ENCODE results near the gene SYNM.

SYNM gene

GRCh38 chr15:99085413-99086326 lies 19.2 kb upstream of the SYNM start:
- no peak for DNase-seq (ENCODE audit: low spot score)

DNA sequence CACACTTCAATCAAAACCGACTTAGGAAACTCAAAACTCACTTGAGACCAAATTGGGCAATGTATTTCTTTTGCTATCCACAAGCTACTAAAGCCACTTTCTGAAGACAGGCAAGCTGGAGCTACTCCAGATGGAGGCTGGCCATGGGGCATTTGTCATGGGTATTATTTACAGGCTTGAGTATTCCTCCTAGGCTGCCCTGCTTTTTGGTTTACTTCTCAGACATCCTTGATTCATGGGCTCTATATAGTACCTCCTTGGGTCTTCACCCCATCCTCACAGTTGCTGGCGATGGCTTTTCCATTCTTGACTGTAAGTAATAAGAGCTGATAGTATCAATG lies 18.6 kb upstream of the SYNM start:
- no peak for DNase-seq (ENCODE audit: low spot score)

GRCh38 chr15:99087405-99087943 lies 17.4 kb upstream of the SYNM start:
- no peak for DNase-seq (ENCODE audit: low spot score)

GRCh38 chr15:99090011-99090699 lies 14.7 kb upstream of the SYNM start:
- no peak for DNase-seq (ENCODE audit: low spot score)

DNA sequence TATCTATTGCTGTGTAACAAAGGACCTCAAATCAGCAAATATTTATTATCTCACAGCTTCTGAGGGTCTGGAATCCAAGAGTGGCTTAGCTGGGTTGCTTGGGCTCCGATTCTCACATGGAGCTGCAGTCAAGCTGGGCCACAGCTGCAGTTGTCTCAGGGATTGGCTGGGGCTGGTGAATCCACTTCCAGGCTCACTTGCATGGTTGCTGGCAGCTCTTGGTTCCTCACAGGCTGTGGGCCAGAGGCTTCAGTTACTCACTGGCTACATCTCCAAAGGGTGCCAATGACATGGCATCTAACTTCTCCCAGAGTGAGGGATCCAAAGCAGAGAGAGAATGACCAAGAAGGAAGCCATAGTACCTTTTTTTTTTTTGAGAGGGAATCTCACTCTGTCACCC lies 13.9 kb upstream of the SYNM start:
- no peak for DNase-seq (ENCODE audit: low spot score)

DNA sequence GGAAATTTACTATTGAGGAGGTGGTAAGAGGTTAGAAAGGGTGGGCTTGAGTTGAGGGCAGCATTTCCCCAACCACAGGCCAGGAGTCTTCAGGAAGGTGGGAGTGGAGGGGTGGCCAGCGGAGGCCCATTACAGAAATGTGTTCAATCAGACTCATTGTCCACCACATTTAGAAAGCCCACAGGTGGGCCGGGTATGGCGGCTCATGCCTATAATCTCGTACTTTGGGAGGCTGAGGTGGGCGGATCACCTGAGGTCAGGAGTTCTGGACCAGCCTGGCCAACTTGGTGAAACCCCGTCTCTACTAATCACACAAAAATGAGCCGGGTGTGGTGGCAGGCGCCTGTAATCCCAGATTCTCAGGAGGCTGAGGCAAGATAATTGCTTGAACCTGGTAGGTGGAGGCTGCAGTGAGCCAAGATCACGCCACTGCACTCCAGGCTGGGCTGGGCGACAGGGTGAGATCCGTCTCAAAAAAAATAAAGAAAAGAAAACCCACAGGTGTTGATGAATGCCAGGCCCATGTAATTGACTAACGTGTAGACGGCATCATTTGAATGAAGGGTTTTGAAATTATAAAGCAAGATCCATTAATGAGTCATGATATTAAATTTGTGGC lies 12.2 kb upstream of the SYNM start:
- no peak for DNase-seq (ENCODE audit: low spot score)

- no peak for DNase-seq (ENCODE audit: low spot score)
These were observed 9.3 kb upstream of the SYNM start for GRCh38 chr15:99095626-99096025.

- no peak for DNase-seq (ENCODE audit: low spot score)
These were observed 8.5 kb upstream of the SYNM start for GRCh38 chr15:99096173-99096893.

DNA sequence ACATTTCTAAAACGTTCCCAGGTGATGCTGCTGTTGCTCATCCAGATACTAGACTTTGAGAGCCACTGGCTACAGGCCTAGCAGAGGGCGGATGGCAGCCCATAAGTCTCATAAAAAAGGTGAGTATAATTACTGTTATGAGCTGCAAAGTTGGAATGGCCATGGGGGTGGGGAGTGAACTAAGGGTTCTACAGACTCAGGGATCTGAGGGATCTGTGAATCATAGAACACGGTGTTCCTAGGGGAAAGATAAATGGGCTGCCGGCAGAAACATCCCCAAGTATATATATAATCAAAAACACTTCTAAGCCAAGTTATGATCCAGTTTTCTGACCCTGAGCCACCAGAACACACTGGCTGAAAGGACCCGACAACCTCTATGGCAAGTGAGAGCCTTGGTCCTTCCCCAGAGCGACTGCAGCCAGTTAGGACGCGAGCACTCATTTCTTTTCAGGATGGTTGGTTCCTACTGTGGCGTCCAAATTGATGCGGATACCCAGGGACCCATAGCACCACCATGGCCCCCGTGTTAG lies 7.9 kb upstream of the SYNM start:
- DNase-seq (ENCODE audit: low spot score) = no peak

DNA sequence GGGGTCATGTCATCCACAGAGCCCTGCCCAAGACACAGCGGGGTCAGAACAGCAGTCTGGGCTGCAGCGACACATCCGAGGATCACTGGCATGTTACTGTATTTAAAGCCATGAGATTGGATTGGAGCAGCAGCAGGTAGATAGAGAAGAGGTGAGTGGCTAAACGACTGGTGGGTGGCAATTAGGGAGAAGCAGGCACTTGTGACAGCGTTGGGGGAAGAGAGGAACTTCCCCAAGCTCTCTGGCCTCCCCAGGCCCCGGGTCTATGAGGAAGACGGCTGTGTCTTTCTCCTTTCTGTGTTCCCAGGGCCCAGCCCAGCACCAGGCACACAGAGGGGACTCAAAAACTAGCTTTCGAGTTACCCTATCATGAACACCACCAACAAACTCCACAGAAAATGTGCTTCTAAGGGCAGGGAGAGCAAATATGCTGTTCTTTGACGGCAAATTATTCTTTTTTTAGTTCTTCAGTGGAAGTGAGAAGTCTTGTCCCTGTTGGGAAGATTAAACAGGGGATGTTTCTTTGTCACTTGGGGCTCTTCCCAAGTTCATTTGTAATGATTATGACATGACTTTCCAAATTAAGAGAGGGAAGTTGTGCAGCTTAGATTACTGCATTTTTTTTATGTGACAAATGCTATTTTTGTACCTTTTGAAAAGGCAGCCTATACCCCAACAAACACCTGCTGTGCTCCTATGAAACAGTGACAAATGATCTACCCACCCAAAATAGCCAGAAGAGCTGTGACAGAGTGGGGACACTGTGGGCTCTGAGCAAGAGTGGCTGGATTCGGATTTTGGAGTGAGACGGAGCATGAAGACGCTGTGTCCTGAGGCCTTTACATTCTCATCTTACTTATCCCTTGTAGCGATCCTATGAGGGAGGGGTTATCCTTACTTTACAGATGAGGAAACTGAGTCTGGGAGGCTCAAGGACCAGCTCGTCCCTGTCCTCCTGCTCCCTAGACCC lies 7.2 kb upstream of the SYNM start:
- no peak for DNase-seq (ENCODE audit: low spot score)

DNA sequence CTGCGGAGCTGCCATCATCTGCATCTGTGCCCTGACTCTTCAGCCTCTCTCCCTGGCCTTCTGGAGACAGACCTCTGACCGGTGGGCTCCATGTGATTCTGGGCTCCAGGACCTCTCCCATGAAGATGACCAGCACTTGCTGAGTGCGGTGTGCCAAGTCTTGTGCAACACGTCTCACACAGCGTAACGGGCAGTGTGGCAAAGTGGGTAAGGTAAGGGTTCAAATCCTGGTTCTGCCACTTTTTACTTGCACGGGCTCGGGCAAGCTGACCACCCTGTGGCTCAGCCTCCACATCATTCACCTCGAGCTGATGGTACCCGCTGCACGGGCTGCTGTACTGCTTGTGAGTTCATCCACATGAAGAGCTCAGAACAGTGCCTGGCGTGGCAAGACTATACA lies 6.5 kb upstream of the SYNM start:
- no peak for DNase-seq (ENCODE audit: low spot score)

DNA sequence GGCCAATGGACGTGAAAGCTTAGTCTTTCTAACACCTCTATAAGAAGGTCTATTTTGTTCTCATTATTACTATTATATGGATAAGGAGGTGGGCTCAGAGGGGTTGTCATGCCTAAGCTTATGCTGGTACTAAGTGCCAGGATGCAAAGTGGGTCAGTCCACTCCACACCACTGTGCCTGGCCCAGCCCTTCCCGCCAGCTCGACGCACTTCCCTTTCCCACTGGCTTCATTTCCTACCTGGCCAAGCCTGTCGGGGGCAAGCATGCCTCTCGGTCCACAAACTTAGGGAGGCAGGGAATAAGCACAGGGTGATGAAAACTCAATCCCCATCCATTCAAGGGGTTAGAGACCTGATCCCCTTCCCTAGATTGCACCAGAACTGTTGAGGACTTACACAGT lies 5.9 kb upstream of the SYNM start:
- no peak for DNase-seq (ENCODE audit: low spot score)

- DNase-seq (ENCODE audit: low spot score) = no peak
These were observed 5.2 kb upstream of the SYNM start for GRCh38 chr15:99099661-99100060.

- DNase-seq (ENCODE audit: low spot score) = peak; percentile 75
These were observed 4.4 kb upstream of the SYNM start for GRCh38 chr15:99100245-99101173.

- no peak for DNase-seq (ENCODE audit: low spot score)
These were observed 3.4 kb upstream of the SYNM start for GRCh38 chr15:99101501-99101900.

DNA sequence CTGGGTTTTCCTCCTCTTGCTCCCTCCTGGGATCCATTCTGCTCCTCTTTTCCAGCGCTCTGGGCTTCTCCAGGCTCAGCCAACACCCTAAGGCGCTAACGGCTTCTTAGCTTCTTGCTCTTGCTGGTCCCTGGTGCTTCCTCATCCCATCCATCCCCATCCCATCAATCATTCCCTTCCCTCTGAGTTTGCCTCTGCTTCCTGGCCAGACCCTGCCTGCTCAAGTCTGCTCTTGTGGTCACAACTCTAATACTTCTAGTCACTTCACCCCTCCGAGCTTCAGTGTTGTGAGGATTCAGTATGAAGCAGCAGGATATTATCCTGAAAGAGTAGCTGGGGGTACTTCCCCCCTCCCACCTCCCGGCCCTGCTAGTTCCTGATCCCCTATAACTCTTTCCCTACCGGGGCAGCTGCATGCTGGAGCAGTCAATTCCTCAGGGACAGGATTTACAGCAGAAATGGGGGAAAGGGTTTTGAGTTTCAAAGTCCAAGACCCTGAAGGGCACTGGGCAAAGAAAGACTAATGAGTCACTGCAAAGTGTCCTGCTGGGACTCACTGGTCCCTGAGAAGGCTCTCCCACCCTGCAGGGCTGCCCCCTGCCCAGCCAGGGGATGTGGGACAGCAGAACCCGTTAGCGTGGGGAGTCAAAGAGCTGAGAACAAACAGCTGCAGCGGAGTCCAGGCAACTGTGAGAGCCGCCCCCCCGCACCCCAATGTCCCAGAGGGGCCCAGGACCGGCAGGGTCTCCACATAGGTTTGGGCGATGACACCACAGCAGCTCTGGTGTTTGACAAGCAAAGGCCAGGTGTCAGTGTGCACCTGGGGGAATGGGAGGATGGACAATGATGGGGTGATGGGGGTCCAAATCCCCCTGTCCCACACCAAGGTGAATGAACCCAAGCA lies 2.3 kb upstream of the SYNM start:
- DNase-seq (ENCODE audit: low spot score) = no peak

GRCh38 chr15:99103279-99103678 lies 1.6 kb upstream of the SYNM start:
- DNase-seq (ENCODE audit: low spot score) = no peak
